GM12878 (cell line): ENCODE results near the gene AKAP9. TPM values are rescaled to one million over a fixed set of nuclear protein-coding genes. Genes with fewer than 3 reads are reported as not detected.

Experiments used
- CBFB ChIP-seq: IDR thresholded peaks from 2 replicates; pipeline ENCODE4 v1.6.1; 2016; ENCODE audit warnings: antibody characterized with exemption, low read depth
- CEBPB ChIP-seq, 2 experiments: fragments of 150-350 bp in 1 of 2; IDR thresholded peaks; 2 replicates each; pipeline ENCODE4 v1.6.1; 2012 to 2014; ENCODE audit warnings: low read depth in 2 of 2, low read length in 2 of 2, borderline replicate concordance in 1 of 2, inconsistent platforms in 1 of 2
- CHD4 ChIP-seq: fragments of 200-600 bp; sonication (generic); IDR thresholded peaks from 2 replicates; pipeline ENCODE4 v1.6.1; 2016; ENCODE audit warnings: mild to moderate bottlenecking
- E2F8 ChIP-seq: fragments of 450-650 bp; IDR thresholded peaks from 2 replicates; pipeline ENCODE4 v1.6.1; 2018; ENCODE audit warnings: mild to moderate bottlenecking, low read depth, moderate library complexity; ENCODE audit not compliant: partially characterized antibody
- ELK1 ChIP-seq: IDR thresholded peaks from 2 replicates; pipeline ENCODE4 v1.6.1; 2012; ENCODE audit warnings: low read depth, low read length, improper control_type of control experiment
- GABPA ChIP-seq: IDR thresholded peaks from 2 replicates; pipeline ENCODE4 v1.6.1; 2014; ENCODE audit warnings: antibody characterized with exemption, low read depth, mild to moderate bottlenecking, inconsistent platforms
- KAT2A ChIP-seq: conservative IDR thresholded peaks from 2 replicates; pipeline ENCODE4 v1.6.1; 2011; ENCODE audit warnings: low read depth, low read length; ENCODE audit not compliant: control insufficient read depth
- KLF5 ChIP-seq: fragments of 450-650 bp; IDR thresholded peaks from 2 replicates; pipeline ENCODE4 v1.6.1; 2014; ENCODE audit warnings: mild to moderate bottlenecking; ENCODE audit not compliant: partially characterized antibody
- REST ChIP-seq: IDR thresholded peaks from 2 replicates; pipeline ENCODE4 v1.6.1; 2012; ENCODE audit warnings: mild to moderate bottlenecking, low read depth, low read length
- TBL1XR1 ChIP-seq: IDR thresholded peaks from 2 replicates; pipeline ENCODE4 v1.6.1; 2012; ENCODE audit warnings: low read depth, low read length, improper control_type of control experiment
- ZSCAN29 ChIP-seq: fragments of 450-650 bp; IDR thresholded peaks from 2 replicates; pipeline ENCODE4 v1.6.1; 2017; ENCODE audit warnings: mild to moderate bottlenecking, moderate library complexity
- polyA plus RNA-seq, 11 experiments: library from polyadenylated mRNA; depleted of rRNA in 4 of 11; unstranded in 6 of 11; stranded (reverse) in 5 of 11; fragments of >200 nt; fragmentation: Nextera tagmentation in 4 of 11; fragmentation: Illumina TruSeq in 1 of 11; extraction: Ambion mirVana in 4 of 11; extraction: Trizol in 1 of 11; gene quantifications; 1 replicate in 1 of 11; 2 replicates in 10 of 11; pipeline versions ENCODE4 v1.2.1 to v1.2.3, GENCODE V29; 2011 to 2016; ENCODE audit warnings: inconsistent platforms in 2 of 11, missing spikeins in 2 of 11, low read depth in 1 of 11
- total RNA-seq, 4 experiments: library from RNA; depleted of rRNA in 3 of 4; stranded (reverse); fragments of >200 nt in 3 of 4; fragmentation: Illumina TruSeq in 1 of 4; extraction: Trizol in 1 of 4; gene quantifications; 2 replicates each; pipeline versions ENCODE4 v1.2.1 to v1.2.3, GENCODE V29; 2013 to 2021

The AKAP9 gene
- total and polyA plus RNA-seq, 10 of the 15 experiments (the other 5 are each of a cell fraction or from before 2014, with no cell fraction given) = 21.1 to 62.8 (median 31.6) TPM

GRCh38 chr7:92058899-92059298, 118.2 kb downstream of the AKAP9 start (continued):
- TF ChIP-seq REST (no peak), KAT2A (no peak), CEBPB (IDR thresholded peaks at IDR 0.05; ENCODE audit: borderline replicate concordance in 1 of 2, low read depth in 2 of 2, low read length in 2 of 2) (no peak), CHD4 (no peak), TBL1XR1 (no peak), E2F8 (no peak), ZSCAN29 (no peak), GABPA (no peak), ELK1 (no peak), CBFB (no peak), KLF5 (no peak)
